A172 (cell line): Measurements from ENCODE around the gene POC1B. TPM values are rescaled to one million over a fixed set of nuclear protein-coding genes. Genes with fewer than 3 reads are reported as not detected.

Experiments used
- DNase-seq: peaks from one replicate; pipeline ENCODE4 v3.0.0-alpha.2; 2015; ENCODE audit warnings: low spot score
- total RNA-seq: library from RNA; depleted of rRNA; stranded (reverse); fragments of >200 nt; shearing (Covaris generic); gene quantifications from 2 replicates; pipeline ENCODE4 v1.2.3, GENCODE V29; 2014

Gene POC1B
- total RNA-seq, 1 experiment from 2014 or later = 18.4 TPM

DNA sequence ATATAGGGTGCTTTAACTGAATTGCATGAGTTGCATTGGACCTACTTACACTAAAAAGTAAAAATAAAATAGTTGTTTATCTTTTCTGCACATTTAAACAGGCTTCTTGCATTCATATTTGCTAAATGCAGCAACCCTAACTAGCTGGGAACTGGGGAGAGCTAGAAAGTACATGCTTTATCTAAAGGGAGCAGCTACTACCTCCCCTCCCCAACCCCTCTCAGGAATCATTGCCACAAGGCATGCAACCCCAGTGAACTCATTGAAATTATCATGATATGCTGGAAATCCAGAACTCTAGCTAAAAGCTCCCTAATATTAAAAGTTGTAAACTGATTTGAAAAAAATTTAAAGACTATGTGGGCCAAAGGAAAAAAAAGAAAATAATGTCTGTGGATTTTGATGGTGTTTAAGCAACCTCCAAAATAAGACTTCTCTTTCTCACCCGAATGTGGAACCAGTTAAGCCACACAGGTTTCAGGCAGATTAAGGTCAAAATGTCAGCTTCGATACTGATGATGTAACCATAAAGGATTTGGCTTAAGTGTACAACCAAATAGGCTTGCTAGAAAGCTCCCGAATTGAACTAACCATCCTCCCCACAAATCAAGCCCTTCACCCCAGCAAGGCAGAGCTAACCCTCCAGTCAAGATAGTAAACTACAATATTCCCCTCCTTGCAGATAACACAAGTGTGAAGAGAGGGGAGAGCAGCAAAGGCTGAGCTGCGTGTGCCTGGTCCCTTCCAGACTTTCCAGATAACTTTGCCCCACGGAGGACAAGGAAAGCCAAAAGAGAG lies 13.8 kb upstream of the POC1B start:
- DNase-seq = no peak

DNA sequence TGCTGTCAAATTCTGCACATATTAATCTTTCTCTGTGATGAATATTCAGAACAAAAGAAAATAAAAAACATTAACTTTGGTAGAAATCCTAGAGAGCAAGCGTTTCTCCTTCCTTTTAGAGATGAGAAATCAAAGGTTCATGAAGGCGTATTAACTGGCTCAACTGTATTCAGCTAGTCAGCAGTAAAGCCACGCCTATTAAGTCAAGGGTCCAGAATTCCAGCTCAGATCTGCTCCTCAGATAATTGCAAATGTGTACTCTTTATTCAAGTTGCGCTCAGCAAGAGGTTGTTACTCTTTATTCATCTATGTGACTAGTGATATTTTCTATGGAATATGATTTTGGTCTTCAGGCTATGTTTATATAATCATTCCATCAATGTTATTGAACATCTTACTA lies 13.1 kb upstream of the POC1B start:
- no peak for DNase-seq

DNA sequence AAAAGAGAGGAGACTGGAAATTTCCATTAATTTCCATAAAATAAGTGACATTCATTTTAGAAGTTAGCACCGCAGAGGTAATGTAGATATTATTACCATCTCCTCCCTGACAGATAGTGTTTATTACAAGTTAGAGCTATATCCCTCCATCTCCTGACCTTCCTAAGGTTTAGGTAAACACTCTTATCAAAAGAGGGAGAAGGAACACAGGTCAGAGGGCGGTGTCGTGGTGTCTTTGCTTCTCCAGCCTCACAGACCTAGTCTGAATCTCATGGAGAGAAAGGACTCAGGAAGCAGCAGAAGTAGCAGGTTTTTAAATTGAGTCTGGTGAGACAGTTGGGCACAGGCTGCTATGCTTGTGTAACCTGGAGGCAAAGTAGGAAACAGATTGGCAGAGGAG lies 11.5 kb upstream of the POC1B start:
- no peak for DNase-seq

DNA sequence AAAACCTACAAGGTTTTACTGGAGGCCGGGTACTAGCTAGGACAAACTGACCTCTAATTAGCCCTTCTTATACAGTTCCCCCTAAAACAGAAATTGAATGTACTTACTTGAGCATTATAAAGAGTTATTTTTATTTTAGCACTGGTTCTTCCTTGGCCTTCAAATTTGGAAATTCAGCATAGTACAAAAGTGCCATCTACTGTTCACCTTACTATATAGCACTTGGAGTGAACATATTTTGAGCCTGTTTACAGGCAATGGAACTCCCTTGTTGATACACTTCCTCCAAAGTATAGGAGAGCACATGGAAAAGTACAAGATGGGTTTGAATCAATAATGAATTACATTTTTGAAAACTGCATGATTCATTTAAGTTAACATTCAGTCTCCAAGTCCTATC lies 3.9 kb upstream of the POC1B start:
- peak; percentile 46 for DNase-seq

DNA sequence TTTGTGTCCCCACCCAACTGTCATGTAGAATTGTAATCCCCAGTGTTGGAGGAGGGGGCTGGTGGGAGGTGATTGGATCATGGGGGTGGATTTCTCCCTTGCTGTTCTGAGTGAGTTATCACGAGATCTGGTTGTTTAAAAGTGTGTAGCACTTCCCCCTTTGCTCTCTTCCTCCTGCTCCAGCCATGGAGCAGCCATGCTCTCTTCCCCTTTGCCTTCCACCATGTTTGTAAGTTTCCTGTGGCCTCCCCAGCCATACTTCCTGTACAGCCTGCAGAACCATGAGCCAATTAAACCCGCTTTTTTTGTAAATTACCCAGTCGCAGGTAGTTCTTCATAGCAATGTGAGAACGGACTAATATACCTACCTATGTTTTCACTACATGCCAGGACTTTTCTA lies 2.6 kb upstream of the POC1B start:
- no peak for DNase-seq

DNA sequence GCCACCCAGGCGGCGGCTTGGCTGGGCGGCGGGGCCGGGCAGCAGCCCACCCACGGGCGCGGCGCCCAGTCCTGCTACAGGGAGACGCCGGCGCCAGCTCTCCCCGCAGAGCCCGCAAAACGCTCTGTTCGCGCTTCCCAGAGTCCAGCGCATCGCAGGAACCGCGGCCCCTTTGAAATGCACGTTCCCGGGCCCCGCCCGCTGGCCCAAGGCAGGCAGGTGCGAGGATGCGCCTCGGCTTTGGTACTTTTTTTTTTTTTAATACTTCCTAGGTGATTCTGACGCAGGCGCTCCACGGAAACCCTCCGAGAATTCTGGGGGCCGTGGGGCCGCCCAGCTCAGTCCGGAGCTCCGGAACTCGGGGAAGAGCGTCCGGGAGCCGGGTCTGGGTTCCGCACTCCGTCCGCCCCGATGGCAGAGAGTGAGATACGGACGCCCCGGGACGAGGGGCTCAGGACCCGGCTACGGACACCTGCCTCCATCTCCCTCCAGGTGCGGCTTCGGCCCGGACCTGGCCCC lies 483 bp downstream of the POC1B start:
- no peak for DNase-seq

DNA sequence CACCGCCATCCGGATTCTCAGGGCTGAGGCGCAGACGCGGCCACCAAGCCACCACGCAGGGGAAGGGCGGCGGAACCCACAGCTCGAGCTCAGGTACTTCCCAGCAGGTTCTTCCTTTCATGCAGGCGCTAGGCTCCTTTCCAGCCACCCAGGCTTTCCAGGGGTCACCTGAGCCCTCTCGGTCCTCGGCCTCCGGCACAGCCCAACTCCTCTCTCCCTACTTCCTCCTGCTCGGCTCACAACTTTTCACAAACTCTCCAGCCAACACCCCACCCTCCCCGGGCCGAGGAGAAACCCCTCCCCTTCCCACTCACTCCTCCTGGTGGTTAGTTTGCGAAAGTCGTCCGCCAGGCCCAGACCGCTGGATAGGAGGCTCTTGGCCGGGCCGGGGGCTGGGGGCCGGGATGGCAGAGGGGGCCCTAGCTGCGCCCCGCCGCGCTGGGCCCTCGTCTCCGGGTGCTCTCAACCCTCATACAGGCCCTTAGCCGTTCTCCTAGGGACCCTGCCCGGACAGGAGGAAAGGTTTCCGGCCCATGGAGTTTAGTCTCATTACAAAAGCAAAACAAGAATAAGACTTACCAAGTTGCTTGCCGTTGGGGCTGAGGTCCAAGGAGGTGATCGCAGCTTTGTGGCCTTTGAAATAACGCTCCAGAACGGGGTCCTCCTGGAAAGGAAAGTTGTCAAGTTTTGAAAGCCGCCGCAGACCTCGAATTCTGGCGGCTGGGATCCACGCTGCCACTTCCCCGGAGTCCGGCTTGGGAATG lies 1.1 kb downstream of the POC1B start, which contains the start of gene GALNT4:
GALNT4 (minus strand) TSS at position 256 of the 764 bp plus-strand sequence; CDS start at position 9, 247 bp downstream.
- peak; percentile 73 for DNase-seq

DNA sequence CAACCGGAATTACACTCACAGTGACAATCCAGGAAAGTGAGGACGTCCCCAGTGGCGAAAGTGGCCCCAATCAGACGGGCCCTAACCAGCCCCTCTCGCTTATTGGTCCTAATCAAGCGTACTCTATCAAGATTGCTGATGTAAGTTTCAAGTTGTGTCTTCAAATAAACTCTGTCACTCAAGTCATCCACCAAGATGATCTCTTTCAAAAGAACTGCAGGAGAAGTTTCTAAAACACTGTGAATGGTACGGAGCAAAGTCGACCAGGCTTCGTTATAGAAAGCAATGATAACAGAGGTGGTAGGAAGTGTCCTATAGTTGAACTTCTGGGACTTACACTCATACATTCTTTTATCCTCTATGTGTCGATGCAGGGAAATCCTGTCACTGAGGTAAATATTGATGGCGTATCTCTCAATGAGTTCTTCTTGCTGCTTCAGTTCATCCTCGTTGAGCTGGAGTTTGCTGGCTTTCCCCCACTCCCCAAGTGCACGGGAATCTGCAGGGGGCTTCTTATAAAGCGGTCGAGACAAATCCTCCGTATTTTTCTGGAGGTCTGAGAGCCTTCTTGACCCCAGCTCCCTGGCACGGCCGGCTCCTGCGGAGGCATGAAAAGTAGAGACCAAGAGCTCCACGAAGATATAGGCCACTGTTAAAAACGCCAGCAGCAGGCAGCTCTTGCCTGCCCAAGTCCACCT lies 1.9 kb downstream of the POC1B start:
- no peak for DNase-seq

DNA sequence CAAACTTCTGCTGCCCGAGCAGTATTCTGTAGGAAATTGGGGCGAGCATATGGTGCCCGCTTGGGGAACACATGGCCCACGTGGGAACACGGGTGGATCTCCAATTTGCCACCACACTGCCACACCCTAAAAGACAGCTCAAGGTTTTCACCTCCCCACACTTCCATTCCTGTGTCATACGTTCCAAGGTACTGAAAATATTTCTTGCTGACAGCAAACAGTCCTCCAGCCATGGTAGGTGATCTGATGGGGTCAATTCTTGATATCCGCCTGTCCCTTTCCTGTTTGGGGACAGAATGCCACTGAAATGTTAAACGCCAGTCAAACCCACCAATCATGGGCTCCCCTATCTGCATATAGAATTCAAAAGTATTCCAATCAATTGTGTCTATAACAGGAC lies 2.5 kb downstream of the POC1B start:
- DNase-seq = no peak

DNA sequence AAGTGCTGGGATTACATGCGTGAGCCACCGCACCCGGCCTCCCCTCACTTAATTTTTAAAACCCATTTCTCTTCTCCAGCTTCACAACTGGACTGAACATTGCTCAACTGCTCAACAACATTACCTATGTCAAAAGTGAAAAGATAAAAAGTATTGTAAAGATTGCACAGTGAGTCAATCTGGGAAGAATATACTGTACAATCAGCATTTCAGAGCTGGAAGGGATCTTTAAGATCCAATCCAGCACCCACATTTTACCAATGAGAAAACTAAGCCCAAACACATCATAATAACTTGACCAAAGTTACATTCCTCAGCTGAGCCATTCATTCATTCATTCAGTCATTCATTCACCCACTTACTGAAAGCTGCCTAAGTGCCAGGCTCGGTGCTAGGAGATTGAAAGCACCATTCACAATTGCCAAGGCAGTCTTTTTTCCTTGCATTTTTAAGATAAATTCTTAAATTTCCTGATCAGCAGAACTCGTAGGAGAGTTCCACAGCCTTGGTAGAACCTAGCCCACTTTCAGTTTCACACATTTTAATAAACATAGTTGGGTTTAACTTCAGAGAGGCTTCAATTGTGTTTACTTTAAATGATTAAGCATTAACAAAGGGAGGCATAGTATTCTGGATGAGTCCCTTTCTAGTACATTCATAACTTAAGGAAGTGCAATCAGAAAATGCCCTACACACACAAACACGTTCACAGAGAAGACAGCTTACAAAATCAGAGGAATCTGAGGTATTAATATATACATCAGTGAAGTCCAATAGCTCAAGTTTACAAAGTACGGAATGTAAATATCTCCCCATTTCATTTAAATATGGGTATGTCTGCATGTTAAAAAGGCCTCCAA lies 4.3 kb downstream of the POC1B start:
- no peak for DNase-seq

DNA sequence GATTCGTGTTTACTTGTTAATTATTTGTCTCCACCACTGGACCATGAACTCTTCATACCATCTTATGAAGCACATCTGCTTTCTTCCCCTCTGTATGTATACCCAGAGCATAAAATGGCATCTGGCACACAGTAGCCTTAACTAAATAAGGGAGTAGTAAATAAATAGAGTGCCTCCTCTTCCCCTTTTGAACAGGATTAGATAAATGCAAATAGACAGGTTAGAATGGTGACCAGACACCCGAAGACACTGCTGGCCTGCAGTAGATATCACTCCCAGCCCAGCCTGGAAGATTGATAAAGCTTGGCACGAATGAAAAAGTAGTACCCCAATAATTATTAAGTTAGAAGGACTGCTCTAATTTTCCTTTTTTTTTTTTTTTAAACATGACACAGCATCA lies 8.1 kb downstream of the POC1B start:
- no peak for DNase-seq

DNA sequence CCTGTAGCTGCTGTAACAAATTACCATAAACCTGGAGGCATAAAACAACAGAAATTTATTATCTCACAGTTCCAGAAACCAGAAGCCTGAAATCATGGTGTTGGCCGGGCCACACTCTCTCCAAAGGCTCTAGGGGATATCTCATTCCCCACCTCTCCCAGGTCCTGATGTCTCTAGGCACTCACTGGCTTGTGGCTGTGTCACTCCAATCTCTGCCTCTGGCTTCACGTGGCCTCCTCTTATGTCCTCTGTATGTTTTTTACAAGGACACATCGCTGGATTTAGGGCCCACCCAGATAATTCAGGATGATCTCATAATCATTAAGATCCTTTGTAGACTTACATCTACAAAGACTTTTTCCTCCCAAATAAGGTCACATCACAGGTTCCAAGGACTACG lies 9.2 kb downstream of the POC1B start:
- no peak for DNase-seq

DNA sequence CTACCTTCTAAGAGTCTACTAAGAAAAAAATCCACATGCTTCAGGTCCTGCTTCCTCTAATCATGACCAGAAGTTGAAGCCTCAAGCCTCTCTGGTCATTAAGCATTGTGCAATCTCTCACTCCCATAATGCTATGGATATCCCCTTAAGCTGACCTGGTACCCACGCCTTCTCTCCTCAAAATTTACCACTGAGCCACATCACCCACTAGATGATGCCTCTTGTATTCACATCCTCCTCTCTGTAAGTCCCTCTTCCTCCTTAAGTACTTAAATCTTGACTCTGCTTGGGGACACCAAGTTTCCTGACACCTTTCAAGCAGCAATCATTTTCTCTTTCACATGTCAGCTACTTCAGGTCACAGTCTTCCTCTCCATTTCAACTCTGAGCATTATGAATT lies 11.1 kb downstream of the POC1B start:
- no peak for DNase-seq

DNA sequence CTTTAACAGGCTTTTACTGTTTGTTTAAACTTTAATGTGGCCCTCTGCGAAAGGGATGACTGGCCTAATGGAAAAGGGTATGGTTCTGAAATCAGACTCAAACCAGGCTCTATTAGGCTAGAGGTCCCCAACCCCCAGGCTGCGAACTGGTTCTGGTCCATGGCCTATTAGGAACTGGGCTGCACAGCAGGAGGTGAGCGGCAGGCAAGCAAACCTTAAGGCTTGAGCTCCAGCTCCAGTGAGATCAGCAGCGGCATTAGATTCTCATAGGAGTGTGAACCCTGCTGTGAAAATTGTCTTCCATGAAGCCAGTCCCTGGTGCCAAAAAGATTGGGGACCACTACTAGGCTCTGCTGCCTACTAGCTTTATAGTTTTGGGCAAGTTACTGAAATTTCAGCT lies 12.3 kb downstream of the POC1B start:
- no peak for DNase-seq

DNA sequence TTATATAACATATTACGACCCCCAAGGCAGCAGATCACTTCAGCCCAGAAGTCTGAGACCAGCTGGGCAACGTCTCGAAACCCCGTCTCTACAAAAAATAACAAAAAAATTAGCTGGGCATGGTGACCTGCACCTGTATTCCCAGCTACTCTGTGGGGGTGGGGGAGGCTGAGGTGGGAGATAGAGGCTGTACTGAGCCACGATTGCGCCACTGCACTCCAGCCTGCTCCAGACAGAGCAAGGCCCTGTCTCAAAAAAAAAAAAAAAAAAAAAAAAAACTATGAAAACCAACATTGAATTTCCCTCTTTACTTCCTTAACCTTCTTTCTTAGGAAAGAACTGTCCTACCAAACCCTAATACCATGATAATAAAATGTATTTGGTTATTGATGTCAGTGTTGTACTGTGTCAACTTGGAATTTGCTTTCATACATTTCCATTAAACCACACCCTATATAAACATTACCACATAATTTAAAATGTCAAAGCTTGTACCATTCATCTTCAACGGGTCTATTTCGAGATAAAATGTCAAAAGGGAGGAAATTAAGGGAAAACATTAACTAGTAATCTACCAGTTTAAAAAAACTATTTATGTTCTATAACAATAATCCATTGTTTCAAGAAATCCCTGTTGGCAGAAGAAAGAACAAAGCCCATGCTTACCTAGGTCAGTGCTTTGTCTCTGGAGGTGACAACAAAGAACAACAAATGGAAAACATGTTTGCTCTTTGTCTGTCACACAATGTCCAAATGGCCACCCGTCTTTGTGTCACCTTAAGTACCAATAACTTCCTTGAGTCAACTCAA lies 18.6 kb downstream of the POC1B start:
- no peak for DNase-seq

DNA sequence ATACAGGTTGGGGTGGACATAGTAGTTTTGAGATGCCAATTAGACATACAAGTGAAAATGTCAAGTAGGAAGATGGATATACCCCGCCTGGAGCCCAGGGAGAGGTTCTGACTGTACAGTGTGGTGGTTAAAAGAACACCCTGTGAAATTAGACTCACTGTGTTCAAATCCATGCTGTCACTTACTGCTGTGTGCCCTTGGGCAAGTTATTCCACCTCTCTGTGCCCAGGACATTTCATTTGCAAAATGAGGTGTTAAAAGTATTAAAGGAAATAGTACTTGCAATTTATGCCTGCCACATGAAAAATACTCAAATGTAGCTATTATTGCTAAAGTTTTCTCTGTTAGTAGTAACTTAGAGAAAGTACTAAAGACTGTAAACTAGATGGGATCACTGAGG lies 19.8 kb downstream of the POC1B start:
- no peak for DNase-seq

DNA sequence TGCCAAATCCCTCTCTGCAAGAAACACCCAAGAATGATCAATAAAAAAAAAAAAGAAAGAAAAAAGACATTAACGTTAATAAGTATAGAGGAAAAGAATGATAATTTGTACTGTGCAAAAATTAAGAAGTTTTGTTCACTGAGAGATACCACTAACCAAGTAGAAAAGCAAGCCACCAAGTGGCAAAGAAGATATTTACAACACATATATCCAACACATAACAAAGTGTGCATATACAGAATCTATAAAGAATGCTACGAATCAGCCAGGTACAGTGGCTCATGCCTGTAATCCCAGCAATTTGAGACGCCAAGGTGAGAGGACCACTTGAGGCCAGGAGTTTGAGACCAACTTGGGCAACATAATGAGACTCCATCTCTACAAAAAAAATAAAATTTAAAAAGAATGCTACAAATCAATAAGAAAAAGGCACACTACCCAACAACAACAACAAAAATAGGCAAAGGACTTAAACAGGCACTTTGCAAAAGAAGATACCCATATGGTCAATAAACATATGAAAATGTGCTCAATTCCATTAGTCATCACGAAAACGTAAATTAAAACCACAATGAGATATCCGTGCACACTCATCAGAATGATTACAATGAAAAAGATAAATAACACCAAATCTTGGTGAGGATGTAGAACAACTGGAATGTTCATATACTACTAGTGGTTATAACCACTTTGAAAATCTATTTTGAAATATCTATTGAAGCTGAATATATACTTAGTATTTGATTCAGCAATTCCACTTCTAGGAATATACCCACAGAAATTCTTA lies 21.1 kb downstream of the POC1B start:
- no peak for DNase-seq

DNA sequence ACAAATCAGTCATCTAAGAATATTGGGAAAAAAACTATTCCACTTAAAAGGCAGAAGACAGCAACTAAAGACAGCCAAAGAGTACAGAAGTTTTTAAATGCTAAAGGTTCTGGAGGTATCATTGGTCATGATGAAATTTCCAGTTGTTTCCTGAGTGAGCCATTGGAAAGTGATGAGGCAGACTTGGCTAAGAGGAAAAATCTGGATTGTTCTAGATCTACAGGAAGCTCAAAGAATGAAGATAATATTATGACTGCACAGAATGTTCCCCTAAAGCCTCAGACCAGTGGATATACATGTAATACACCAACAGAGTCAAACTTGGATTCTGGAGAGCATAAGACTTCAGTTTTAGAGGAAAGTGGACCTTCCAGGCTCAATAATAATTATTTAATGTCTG lies 24.1 kb downstream of the POC1B start:
- DNase-seq = no peak

DNA sequence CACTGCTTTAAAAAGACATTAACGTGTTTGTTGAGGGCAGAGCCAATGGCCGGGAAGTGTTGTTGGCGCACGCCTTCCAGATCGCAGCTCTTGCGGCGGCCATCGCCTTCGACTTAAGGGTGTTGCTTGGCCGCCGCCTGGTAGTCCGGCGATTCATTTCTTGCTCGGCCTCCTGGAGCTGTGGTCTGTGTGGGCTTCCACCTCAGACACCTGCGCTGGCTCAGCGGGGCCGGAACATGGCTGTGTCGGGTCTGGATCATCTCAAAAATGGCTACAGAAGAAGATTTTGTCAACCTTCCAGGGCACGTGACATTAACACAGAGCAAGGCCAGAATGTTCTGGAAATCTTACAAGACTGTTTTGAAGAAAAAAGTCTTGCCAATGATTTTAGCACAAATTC lies 26.0 kb downstream of the POC1B start:
- no peak for DNase-seq

DNA sequence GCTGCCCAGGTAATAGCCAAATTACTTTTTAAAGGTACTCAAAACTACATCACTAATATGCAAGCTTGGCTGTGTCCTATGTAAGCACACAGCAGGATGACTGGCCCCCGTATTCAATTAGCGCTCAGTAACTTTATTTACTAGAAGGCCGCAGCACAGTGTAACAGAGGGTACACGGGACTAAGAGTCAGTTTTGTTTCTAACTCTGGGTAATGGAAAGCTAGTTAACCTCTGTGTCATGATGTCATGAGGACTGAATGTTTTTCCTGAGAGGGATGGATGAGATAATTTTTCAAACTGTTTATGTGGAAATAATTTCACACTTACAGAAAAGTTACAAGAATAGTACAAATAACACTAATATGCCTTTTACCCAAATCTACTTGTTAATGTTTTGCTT lies 28.4 kb downstream of the POC1B start:
- no peak for DNase-seq
